SK-N-SH (cell line): ENCODE results near the gene POU2AF1.

Experiments used
- JUND ChIP-seq: IDR thresholded peaks from 2 replicates; pipeline ENCODE4 v1.4.0; 2012
- TF ChIP-seq, protein P1 (sequence below): fragments of 200-600 bp; sonication (generic); IDR thresholded peaks from 2 replicates; pipeline ENCODE4 v1.6.1; 2017; ENCODE audit warnings: antibody characterized with exemption, mild to moderate bottlenecking, moderate library complexity

DNA sequence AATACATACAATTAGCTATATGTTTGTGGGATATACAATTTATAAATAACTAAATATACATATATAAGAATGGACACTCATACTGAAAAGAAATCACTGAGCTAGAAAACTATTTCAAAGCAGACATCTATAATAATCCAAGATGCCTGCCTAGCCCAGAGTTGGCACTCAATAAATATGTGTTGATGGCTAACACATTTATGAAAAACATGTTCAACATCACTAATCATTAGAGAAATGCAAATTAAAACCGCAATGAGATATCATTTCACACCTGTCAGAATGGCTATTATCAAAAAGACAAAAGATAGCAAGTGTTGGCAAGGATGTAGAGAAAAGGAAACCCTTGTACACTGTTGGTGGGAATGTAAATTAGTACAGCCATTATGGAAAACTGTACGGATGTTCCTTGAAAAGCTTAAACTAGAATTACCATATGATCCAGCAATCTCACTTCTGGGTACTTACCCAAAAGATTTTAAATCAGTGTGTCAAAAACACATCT lies 29.8 kb downstream of the POU2AF1 start:
- TF ChIP-seq JUND: no peak
- TF ChIP-seq, protein P1, sequence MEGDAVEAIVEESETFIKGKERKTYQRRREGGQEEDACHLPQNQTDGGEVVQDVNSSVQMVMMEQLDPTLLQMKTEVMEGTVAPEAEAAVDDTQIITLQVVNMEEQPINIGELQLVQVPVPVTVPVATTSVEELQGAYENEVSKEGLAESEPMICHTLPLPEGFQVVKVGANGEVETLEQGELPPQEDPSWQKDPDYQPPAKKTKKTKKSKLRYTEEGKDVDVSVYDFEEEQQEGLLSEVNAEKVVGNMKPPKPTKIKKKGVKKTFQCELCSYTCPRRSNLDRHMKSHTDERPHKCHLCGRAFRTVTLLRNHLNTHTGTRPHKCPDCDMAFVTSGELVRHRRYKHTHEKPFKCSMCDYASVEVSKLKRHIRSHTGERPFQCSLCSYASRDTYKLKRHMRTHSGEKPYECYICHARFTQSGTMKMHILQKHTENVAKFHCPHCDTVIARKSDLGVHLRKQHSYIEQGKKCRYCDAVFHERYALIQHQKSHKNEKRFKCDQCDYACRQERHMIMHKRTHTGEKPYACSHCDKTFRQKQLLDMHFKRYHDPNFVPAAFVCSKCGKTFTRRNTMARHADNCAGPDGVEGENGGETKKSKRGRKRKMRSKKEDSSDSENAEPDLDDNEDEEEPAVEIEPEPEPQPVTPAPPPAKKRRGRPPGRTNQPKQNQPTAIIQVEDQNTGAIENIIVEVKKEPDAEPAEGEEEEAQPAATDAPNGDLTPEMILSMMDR: no peak
